Stomach smooth muscle (tissue), 2 donors: ENCODE data around the gene CCDC194.

Source experiments
- H3K27ac ChIP-seq: one replicate; pipeline ENCODE4 v1.7.0; 2013; ENCODE audit warnings: mild to moderate bottlenecking, low read length, inconsistent platforms
- H3K27me3 ChIP-seq, 2 donors: one replicate each; pipeline ENCODE4 v1.7.0; 2013; ENCODE audit warnings: low read length in 2 of 2; ENCODE audit not compliant: insufficient read depth in 2 of 2, control insufficient read depth in 1 of 2
- H3K36me3 ChIP-seq, 2 donors: one replicate each; pipeline ENCODE4 v1.7.0; 2013; ENCODE audit warnings: low read length in 2 of 2; ENCODE audit not compliant: control insufficient read depth in 2 of 2, insufficient read depth in 2 of 2
- H3K4me1 ChIP-seq: one replicate; pipeline ENCODE4 v1.7.0; 2013; ENCODE audit warnings: low read length; ENCODE audit not compliant: control insufficient read depth, insufficient read depth
- H3K4me3 ChIP-seq, 2 donors: one replicate each; pipeline ENCODE4 v1.7.0; 2013; ENCODE audit warnings: low read length in 2 of 2
- H3K9ac ChIP-seq, 2 donors: one replicate each; pipeline ENCODE4 v1.7.0; 2013; ENCODE audit warnings: low read length in 2 of 2, mild to moderate bottlenecking in 1 of 2
- H3K9me3 ChIP-seq, 2 donors: one replicate each; pipeline ENCODE4 v1.7.0; 2013; ENCODE audit warnings: low read length in 2 of 2; ENCODE audit not compliant: control insufficient read depth in 2 of 2
- donor health status: healthy.
- donor health status: Pancreatic carcinoma.

Gene CCDC194

GRCh38 chr19:17393914-17394313 lies at the start of gene CCDC194:
Gene CCDC194 (minus strand): TSS chr19:17394196. CDS start chr19:17394158, 38 bp downstream.
- H3K36me3 ChIP-seq = no peaks in the 10 kb centered on the region
- no peak within 1 kb of the TSS for H3K9ac ChIP-seq
- H3K27ac ChIP-seq = no peak within 1 kb of the TSS
- H3K9me3 ChIP-seq = peaks cover 0 to 6% of the 10 kb centered on the region in 2 donors
- H3K4me1 ChIP-seq = peaks cover 17% of the 10 kb centered on the region
- H3K27me3 ChIP-seq = peaks cover 13 to 36% of the 10 kb centered on the region in 2 donors
- no peak within 1 kb of the TSS for H3K4me3 ChIP-seq

- Histone ChIP-seq H3K9me3 (peaks cover 0 to 4% of the 10 kb centered on the region in 2 donors), H3K4me1 (no peaks in the 10 kb centered on the region), H3K27ac (no peak overlapping the region), H3K27me3 (no peaks in the 10 kb centered on the region), H3K9ac (no peak overlapping the region), H3K36me3 (no peaks in the 10 kb centered on the region), H3K4me3 (no peak overlapping the region)
These were observed 47.4 kb upstream of the CCDC194 start for GRCh38 chr19:17441241-17442021.

- no peak overlapping the region for H3K9ac ChIP-seq
- peaks cover 0 to 4% of the 10 kb centered on the region in 2 donors for H3K9me3 ChIP-seq
- peaks cover 0 to 3% of the 10 kb centered on the region in 2 donors for H3K36me3 ChIP-seq
- H3K4me1 ChIP-seq = no peaks in the 10 kb centered on the region
- no peaks in the 10 kb centered on the region for H3K27me3 ChIP-seq
- no peak overlapping the region for H3K27ac ChIP-seq
- no peak overlapping the region for H3K4me3 ChIP-seq
These were observed 42.9 kb upstream of the CCDC194 start for GRCh38 chr19:17436874-17437267.

GRCh38 chr19:17436094-17436873 lies 42.3 kb upstream of the CCDC194 start:
- Histone ChIP-seq H3K27me3 (no peaks in the 10 kb centered on the region), H3K9me3 (peaks cover 0 to 1% of the 10 kb centered on the region in 2 donors), H3K4me1 (no peaks in the 10 kb centered on the region), H3K9ac (no peak overlapping the region), H3K4me3 (no peak overlapping the region), H3K27ac (no peak overlapping the region), H3K36me3 (peaks cover 0 to 3% of the 10 kb centered on the region in 2 donors)

GRCh38 chr19:17435218-17435617 lies 41.2 kb upstream of the CCDC194 start:
- H3K4me3 ChIP-seq = no peak overlapping the region
- H3K9ac ChIP-seq = no peak overlapping the region
- no peak overlapping the region for H3K27ac ChIP-seq
- no peaks in the 10 kb centered on the region for H3K27me3 ChIP-seq
- no peaks in the 10 kb centered on the region for H3K9me3 ChIP-seq
- peaks cover 0 to 3% of the 10 kb centered on the region in 2 donors for H3K36me3 ChIP-seq
- H3K4me1 ChIP-seq = no peaks in the 10 kb centered on the region

- H3K4me3 ChIP-seq = no peak overlapping the region
These were observed 37.4 kb upstream of the CCDC194 start for GRCh38 chr19:17431417-17431816.

GRCh38 chr19:17429641-17430113 lies 35.7 kb upstream of the CCDC194 start:
- no peaks in the 10 kb centered on the region for H3K9me3 ChIP-seq
- no peaks in the 10 kb centered on the region for H3K36me3 ChIP-seq
- H3K27me3 ChIP-seq = no peaks in the 10 kb centered on the region
- H3K4me1 ChIP-seq = no peaks in the 10 kb centered on the region
- H3K27ac ChIP-seq = no peak overlapping the region
- H3K9ac ChIP-seq = no peak overlapping the region
- no peak overlapping the region for H3K4me3 ChIP-seq

More at GRCh38 chr19:17431417-17431816, 37.4 kb upstream of the CCDC194 start:
- Histone ChIP-seq H3K27me3 (no peaks in the 10 kb centered on the region), H3K36me3 (peaks cover 0 to 3% of the 10 kb centered on the region in 2 donors), H3K4me1 (no peaks in the 10 kb centered on the region), H3K9ac (no peak overlapping the region), H3K9me3 (no peaks in the 10 kb centered on the region), H3K27ac (no peak overlapping the region)

GRCh38 chr19:17424743-17425365 lies 30.9 kb upstream of the CCDC194 start:
- no peak overlapping the region for H3K9ac ChIP-seq
- H3K9me3 ChIP-seq = no peaks in the 10 kb centered on the region
- peaks cover 0 to 5% of the 10 kb centered on the region in 2 donors for H3K36me3 ChIP-seq
- H3K27ac ChIP-seq = no peak overlapping the region
- H3K4me3 ChIP-seq = no peak overlapping the region
- H3K4me1 ChIP-seq = peaks cover 8% of the 10 kb centered on the region
- no peaks in the 10 kb centered on the region for H3K27me3 ChIP-seq

GRCh38 chr19:17423429-17424208 lies 29.6 kb upstream of the CCDC194 start:
- Histone ChIP-seq H3K36me3 (peaks cover 0 to 5% of the 10 kb centered on the region in 2 donors), H3K4me1 (peaks cover 10% of the 10 kb centered on the region), H3K27me3 (no peaks in the 10 kb centered on the region), H3K4me3 (no peak overlapping the region), H3K9ac (no peak overlapping the region), H3K9me3 (no peaks in the 10 kb centered on the region), H3K27ac (no peak overlapping the region)

GRCh38 chr19:17421942-17422341 lies 27.9 kb upstream of the CCDC194 start:
- Histone ChIP-seq H3K9ac (no peak overlapping the region), H3K9me3 (no peaks in the 10 kb centered on the region), H3K4me1 (peaks cover 10% of the 10 kb centered on the region), H3K4me3 (no peak overlapping the region), H3K27ac (no peak overlapping the region), H3K27me3 (no peaks in the 10 kb centered on the region), H3K36me3 (peaks cover 0 to 5% of the 10 kb centered on the region in 2 donors)
